MM.1S (cell line): ENCODE measurements around the gene HOXB2.

ENCODE experiments used
- EZH2phosphoT487 ChIP-seq: fragments of 300-600 bp; sonication (generic); IDR thresholded peaks from 2 replicates; pipeline ENCODE4 v1.6.1; 2018; ENCODE audit warnings: antibody characterized with exemption, low read length
- TF ChIP-seq, protein P1 (sequence below): fragments of 300-600 bp; sonication (generic); IDR thresholded peaks from 2 replicates; pipeline ENCODE4 v1.5.1; 2016; ENCODE audit warnings: antibody characterized with exemption, low read length, mixed read lengths

DNA sequence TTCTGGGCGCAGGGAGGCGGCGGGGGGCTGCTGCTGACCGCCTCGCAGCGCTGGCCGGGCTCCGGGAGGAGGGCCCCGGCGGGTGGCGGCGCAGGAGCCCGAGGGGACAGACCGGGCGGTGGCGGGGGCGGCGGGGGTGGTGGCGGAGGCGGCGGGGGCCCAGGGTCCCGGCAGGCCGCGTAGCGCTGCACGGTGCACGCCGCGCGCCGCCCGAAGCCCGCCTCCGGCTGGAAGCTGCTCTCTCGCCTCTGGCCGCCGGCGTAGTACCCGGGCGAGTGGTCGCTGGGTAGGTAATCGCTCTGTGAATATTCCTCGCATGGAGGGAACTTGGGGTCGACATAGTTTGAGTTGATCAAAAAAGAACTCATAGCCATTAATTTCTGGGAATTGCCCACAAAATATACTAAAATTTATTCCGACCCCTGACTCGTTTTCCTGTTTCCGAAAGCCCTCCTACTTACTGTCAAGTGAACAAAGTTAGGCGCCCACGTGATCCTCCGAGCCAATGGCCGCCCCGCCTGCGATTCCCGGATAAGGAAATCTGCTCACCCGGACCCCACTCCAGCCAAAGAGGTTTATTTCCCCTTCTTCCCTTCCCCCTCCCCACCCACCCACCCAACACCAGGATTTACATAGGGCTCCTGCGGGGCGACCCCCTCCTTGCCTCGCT is 33.2 kb upstream of the HOXB2 start, which contains the start of gene HOXB4:
- TF ChIP-seq, protein P1, sequence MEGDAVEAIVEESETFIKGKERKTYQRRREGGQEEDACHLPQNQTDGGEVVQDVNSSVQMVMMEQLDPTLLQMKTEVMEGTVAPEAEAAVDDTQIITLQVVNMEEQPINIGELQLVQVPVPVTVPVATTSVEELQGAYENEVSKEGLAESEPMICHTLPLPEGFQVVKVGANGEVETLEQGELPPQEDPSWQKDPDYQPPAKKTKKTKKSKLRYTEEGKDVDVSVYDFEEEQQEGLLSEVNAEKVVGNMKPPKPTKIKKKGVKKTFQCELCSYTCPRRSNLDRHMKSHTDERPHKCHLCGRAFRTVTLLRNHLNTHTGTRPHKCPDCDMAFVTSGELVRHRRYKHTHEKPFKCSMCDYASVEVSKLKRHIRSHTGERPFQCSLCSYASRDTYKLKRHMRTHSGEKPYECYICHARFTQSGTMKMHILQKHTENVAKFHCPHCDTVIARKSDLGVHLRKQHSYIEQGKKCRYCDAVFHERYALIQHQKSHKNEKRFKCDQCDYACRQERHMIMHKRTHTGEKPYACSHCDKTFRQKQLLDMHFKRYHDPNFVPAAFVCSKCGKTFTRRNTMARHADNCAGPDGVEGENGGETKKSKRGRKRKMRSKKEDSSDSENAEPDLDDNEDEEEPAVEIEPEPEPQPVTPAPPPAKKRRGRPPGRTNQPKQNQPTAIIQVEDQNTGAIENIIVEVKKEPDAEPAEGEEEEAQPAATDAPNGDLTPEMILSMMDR: no peak
- no peak for TF ChIP-seq EZH2phosphoT487
